Renal pelvis (tissue), 4 donors: ENCODE data around the gene CMBL. TPM values are rescaled to one million over a fixed set of nuclear protein-coding genes. Genes with fewer than 3 reads are reported as not detected.

ENCODE experiments used
- DNase-seq: peaks from one replicate; pipeline ENCODE4 v3.0.0-alpha.2; 2013
- polyA plus RNA-seq, 3 donors: library from polyadenylated mRNA; unstranded; fragments of 120-200 nt; gene quantifications; one replicate each; pipeline ENCODE4 v1.2.1, GENCODE V29; 2013; ENCODE audit not compliant: insufficient read length in 3 of 3

CMBL gene
- polyA plus RNA-seq, 3 donors, result 34.2 to 48.9 (median 44.3) TPM

DNA sequence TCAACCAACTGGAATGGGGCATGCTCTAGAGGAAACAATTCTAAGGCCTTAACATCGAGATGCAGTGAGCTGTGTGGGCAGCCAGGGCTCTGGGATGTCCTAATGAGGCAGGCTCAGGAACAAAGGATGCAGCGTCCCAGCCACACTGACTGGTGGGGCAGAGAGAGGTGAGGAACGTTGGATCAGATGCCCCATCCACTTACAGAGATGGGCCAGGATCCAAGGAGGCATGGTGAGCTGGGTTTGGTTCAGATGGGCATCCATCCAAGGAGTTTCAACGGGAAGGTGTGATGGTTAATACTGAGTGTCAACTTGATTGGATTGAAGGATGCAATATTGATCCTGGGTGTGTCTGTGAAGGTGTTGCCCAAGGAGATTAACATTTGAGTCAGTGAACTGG is 30.3 kb upstream of the CMBL start:
- DNase-seq, result no peak

GRCh38 chr5:10337107-10337506 is 29.4 kb upstream of the CMBL start:
- DNase-seq, result no peak

- no peak for DNase-seq
Measured at GRCh38 chr5:10335711-10336470, 28.2 kb upstream of the CMBL start.

DNA sequence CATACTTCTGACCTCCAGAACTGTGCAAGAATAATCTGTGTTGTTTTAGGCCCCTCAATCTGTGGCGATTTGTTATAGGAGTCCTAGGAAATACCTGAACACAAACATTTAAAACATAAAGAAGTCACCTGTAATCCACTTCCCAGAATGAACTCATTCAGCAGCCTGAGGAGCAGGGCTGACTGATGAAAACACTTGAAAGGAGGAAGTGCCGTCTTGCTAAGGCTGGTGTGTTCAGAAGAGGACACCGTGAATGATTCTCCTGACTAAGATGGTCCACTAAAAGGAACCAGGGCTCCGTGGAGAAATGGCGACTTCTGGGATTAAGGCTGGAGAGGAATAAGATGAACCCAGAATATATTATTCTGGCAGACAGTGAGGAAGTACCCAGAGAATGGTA is 27.1 kb upstream of the CMBL start:
- DNase-seq, result no peak

DNA sequence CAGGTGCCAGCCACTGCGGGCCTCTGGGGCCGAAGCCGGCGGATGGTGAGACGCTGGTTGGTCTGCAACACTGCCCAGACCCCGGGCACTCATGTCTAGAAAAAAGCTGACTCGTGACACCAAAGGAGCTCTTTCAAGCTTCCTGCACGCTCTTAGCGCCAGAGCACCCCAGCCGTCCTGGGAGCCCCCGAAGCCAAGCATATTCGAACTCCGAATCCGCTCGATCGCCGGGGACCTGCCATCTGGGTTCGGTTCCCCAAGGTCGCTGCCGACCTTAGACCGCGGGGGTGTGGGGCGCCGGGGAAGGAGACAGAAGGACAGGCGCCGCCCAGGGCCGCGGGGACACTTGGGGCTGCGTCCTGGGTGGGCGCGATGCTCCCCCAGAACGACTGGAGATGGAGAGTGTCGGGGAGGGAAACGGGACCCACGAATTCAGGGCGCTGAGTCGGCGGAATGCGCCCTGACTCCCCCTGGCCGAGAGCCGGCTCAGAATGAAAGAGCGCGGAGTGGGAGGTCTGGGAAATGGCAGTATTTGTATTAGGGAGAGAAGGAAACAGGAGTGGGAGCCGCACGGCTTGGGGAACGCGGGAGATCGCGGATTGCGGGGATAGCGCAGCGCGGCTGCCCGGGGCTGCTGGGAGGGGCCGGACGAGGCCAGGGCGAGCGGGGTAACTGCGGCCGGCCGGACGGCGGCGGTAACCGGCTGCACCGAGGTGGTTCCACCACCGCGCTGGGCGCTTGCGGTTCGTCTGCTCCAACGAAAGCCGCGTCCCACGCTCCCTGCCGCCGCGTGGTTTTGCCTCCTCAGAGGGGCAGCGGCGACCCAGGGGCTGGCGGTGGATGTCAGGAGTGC is 25.7 kb upstream of the CMBL start:
- DNase-seq, result no peak

GRCh38 chr5:10332301-10332700 is 24.6 kb upstream of the CMBL start:
- no peak for DNase-seq

DNA sequence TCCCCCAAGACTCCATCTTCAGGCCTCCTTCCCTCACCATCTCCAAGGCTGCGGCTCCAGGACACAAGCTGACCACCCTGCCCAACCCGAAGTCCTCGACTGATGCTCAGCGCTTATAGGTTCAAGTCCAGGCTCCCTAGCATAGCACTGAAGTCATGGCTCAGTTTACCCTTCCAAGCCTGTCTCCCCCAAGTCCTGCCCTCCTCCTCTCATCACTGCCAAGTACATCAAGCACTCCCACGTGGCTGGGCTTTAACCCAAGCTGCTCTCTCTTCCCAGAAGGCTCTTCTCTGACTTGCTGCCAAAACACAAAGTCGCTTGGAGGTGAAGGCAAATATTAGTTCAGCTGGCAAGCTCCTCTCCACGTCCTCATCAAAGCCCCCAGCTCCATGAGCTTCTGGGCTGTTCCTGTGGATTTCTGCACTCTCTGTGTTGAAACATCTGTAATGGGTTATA is 23.7 kb upstream of the CMBL start:
- peak; percentile 85 for DNase-seq

DNA sequence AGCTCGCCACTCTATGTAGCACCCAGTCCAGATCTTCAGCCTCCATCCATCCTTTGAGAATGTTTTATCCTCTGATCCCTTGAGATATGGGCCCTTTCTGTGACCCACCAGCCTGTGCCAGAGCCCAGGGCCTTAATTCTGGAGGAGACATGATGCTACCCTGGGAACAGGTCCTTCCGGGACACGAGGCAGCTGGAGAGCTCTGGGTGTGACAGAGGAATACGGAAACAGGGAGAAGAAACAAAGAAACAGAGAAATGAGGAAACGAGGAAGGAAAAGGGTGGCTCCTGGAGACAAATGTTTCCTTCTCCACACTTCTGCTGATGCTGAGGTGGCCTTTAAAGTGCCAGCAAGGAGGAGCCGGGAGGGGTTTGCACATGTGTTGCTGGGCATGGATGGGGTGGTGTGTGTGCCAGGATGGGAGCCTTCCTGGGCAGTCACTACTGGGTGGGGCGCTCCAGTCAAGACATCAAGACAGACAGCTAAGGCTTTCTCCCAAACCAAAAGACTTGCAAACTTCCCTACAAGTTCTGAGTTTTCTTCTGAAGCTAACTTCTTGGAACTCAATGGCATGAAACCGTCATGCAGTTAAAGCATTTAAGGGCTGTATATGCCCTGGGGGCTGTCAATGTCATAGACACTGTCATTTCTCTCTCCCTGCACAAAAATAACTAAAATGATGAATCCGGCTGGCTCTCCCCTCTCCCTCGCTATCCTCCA is 23.0 kb upstream of the CMBL start:
- no peak for DNase-seq

GRCh38 chr5:10329820-10330481 is 22.2 kb upstream of the CMBL start:
- DNase-seq, result no peak

- DNase-seq, result no peak
Measured at GRCh38 chr5:10329446-10329819, 21.7 kb upstream of the CMBL start.

DNA sequence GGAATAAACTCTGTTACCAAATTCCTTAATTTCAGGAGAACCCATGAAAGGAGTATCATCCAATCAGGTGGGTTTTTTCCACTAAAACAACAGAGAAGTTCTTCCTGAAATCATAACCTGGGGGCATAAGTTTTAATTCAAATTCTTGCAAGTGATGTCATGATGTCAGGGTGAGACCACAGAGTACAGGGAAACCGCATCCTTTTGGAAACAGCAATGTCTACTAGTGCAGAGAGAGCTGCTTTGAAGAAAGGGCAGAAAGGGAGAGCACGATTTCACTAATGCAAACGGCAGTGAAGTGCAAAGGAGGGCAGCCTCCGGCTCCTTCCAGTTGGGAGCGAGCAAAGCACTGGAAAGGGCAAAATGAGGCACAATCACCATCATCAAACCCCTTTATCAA is 20.6 kb upstream of the CMBL start:
- no peak for DNase-seq

DNA sequence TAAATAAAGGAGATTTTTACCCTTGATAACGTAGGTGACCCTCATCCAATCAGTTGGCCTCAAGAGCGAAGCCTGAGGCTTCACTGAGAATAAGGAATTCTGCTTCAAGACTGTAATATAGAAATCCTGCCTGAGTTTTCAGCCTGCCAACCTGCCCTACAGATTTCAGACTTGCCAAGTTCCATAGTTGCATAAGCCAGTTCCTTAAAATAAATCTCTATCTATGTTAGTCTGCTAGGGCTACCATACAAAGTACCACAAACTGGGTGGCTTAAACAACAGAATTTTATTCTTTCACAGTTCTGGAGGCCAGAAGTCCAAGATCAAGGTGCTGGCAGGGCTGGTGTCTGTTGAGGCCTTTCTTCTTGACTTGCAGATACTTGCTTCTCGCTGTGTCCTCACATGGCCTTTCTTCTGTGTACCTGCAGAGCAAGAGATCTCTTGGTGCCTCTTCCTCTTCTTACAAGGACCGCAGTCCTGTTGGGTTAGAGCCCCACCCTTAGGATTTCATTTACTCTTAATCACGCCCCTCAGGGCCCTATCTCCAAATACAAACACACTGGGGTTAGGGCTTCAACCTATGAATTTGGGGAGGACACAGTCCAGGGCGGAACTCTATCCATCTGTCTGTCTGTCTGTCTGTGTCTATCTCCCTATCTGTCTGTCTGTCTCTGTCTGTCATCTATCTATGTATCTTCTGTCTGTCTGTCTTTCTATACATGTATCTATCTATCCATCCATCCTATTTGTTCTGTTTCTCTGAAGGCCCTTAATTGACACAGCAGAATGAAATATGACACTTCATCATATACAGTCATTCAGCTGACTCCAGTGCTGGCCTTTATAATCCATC is 17.0 kb upstream of the CMBL start:
- DNase-seq, result no peak

GRCh38 chr5:10323588-10324488 is 16.1 kb upstream of the CMBL start:
- no peak for DNase-seq

GRCh38 chr5:10321882-10322281 is 14.2 kb upstream of the CMBL start:
- DNase-seq, result no peak

DNA sequence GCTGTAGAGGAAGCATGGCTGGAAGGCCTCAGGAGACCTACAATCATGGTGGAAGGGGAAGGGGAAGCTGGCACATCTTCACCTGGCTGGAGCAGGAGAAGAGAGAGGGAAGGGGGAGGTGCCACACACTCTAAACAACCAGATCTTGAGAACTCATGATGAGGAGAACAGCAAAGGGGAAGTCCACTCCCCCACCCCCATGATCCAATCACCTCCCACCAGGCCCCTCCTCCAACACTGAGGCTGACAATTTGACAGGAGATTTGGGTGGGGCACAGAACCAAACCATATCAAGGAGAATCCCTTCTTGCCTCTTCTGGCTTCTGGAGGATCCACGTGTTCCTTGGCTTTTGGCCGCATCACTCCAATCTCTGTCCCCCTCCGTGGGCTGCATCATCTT is 13.1 kb upstream of the CMBL start:
- no peak for DNase-seq

- no peak for DNase-seq
Measured at GRCh38 chr5:10319202-10319851, 11.6 kb upstream of the CMBL start.

- DNase-seq, result no peak
Measured at GRCh38 chr5:10317825-10318682, 10.4 kb upstream of the CMBL start.

DNA sequence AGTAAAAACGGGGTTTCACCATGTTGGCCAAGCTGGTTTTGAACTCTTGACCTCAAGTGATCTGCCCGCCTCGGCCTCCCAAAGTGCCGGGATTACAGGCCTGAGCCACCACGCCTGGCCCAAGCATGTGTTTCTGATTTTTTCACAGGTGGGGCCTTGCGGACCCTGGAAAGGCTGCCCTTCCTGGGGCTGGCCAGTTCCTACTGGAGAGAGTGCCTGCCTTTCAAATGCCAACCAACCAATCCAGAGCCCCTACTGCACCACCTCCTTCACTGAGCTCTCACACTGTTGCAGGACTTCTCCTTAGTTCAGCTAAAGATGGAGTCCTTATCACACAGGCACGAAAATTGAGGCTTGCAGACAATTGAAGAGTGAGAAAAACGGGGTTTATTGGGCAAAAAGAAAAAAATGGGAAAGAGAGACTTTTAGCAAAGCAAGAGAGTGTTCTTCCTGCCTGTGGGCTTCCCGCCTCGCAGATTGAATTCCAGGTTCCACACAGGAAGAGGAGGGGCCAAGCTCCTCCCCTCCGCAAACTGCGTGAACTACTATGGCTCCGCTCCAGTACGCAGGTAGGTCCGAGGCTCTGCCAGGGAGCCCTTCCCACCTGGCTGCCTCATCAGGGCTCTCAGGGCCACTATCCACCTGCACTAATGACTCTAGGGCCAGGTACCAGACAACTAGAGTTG is 8.3 kb upstream of the CMBL start:
- DNase-seq, result no peak
